ENCODE results near the gene LDAH.

The LDAH gene

DNA sequence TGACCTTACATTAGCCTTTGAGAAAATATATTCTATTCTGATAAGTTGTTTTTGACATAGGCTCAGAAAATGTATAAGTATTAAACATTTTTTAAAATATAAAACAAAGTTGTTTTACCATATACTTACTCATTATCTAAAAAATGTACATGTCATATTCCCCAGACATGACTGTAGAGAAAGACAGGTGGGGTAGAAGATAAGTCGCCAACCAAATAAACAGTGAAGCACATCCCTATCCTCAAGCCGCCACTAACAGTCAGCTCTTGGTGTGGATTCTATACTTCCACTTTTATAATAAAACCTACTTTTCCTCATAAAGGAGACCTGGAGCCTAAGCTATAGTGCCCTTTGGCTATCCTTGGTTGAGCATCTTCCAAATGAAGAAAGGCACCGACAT lies 129.6 kb downstream of the LDAH start:
- Histone ChIP-seq H3K9ac (ENCODE audit: low read depth, low read length) (no peak overlapping the region), H3K4me1 (ENCODE audit: control insufficient read depth, insufficient read depth, low read length) (no peaks in the 10 kb centered on the region), H3K4me3 (ENCODE audit: low read length) (no peak overlapping the region), H3K4me2 (ENCODE audit: low read length) (no peak overlapping the region), H3K36me3 (ENCODE audit: insufficient read depth, low read length) (peaks cover 3% of the 10 kb centered on the region), H3K27me3 (ENCODE audit: control insufficient read depth, insufficient read depth, low read length) (no peaks in the 10 kb centered on the region), H3K9me3 (replicated peaks; ENCODE audit: low read length) (no peaks in the 10 kb centered on the region)

DNA sequence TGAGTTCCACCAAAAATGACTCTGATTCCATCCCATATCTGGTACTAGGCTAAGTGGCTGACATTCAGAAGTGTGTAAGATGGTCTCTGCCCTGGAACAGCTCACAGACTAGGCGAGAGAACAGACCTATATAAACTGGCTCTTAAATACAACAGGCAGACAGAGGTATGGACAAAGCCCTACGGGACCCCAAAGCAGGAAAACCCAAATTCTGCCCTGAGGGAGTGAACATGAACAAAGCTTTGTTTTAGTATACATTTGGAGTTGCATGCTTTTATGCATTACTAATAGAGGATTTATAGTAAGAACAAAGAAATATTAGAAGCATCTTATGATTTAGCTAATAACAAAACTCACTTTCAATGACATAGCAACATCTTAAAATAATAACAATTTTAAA lies 130.8 kb downstream of the LDAH start:
- no peak overlapping the region for H3K9ac ChIP-seq (ENCODE audit: low read depth, low read length)
- H3K4me2 ChIP-seq (ENCODE audit: low read length): no peak overlapping the region
- no peaks in the 10 kb centered on the region for H3K36me3 ChIP-seq (ENCODE audit: insufficient read depth, low read length)
- H3K27me3 ChIP-seq (ENCODE audit: control insufficient read depth, insufficient read depth, low read length): no peaks in the 10 kb centered on the region
- H3K4me3 ChIP-seq (ENCODE audit: low read length): no peak overlapping the region
- H3K9me3 ChIP-seq (replicated peaks; ENCODE audit: low read length): no peaks in the 10 kb centered on the region
- no peaks in the 10 kb centered on the region for H3K4me1 ChIP-seq (ENCODE audit: control insufficient read depth, insufficient read depth, low read length)

DNA sequence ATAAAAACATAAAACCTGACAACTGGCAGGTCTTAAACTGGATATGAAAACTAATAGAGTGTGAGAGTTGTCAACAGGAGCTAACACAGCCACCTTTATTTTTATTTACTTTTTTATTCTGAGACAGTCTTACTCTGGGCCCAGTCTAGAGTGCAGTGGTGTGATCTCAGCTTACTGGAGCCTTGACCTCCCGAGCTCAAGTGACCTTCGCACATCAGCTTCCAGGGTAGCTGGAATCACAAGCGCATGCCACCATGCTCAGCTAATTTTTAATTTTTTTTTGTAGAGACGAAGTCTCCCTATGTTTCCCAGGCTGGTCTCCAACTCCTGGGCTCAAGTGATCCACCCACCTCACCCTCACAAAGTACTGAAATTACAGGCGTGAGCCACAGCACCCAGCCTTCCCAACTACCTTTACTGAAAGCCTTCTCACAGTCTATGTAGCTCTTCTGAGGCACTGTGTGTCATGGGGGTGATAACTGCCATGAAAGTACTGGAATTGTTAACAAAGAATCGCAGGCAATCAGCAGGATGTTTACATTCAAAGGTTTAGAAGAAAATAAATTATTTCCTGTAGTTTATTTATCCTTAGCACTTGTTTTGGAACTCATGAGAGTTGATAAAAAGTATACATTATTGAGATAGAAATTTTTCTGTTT lies 131.7 kb downstream of the LDAH start:
- no peak overlapping the region for H3K9ac ChIP-seq (ENCODE audit: low read depth, low read length)
- no peaks in the 10 kb centered on the region for H3K36me3 ChIP-seq (ENCODE audit: insufficient read depth, low read length)

DNA sequence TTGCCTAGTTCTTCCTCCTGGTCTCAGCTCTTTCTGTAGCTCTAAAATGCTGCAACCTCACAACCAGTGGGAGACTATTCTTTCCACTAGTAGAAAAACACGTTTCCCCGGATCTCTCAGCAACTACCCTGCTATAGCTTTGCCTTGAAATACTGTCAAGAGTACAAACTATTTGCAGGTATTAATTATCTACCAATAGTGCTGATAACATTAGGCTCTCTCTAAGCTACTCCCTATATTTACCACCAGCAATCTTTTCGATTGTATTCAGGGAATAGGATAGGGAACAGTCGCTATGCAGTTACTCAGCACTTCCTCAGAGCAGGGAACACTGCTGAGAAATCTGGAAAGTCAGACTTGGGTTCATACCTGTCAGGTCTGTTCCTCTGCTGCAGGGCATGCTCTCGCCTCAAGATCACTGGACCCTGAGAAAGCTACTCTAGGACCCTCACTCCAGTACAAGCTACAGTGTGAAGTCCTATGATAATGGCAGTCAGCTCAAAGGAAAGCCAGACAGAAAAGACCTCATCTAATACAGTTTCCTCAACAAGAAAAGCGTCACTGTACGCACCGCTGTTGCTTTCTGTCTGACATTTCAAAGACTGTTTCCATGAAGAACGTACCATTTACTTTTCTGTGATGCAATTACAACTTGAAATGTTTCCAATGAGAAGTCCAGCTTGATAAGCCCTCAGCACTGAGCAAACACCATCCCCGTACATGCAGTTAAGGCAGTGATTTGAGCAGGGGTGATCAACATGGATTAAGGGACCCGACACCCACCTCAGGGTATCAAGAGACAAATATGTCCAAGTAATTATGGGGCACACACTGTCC lies 133.3 kb downstream of the LDAH start:
- Histone ChIP-seq H3K4me1 (ENCODE audit: control insufficient read depth, insufficient read depth, low read length) (no peaks in the 10 kb centered on the region), H3K36me3 (ENCODE audit: insufficient read depth, low read length) (no peaks in the 10 kb centered on the region), H3K27me3 (ENCODE audit: control insufficient read depth, insufficient read depth, low read length) (no peaks in the 10 kb centered on the region), H3K4me3 (ENCODE audit: low read length) (no peak overlapping the region), H3K9ac (ENCODE audit: low read depth, low read length) (no peak overlapping the region), H3K4me2 (ENCODE audit: low read length) (no peak overlapping the region), H3K9me3 (replicated peaks; ENCODE audit: low read length) (no peaks in the 10 kb centered on the region)

More for the DNA sequence above, 131.7 kb downstream of the LDAH start:
- Histone ChIP-seq H3K9me3 (replicated peaks; ENCODE audit: low read length) (no peaks in the 10 kb centered on the region), H3K4me3 (ENCODE audit: low read length) (no peak overlapping the region), H3K4me1 (ENCODE audit: control insufficient read depth, insufficient read depth, low read length) (no peaks in the 10 kb centered on the region), H3K27me3 (ENCODE audit: control insufficient read depth, insufficient read depth, low read length) (no peaks in the 10 kb centered on the region), H3K4me2 (ENCODE audit: low read length) (no peak overlapping the region)

DNA sequence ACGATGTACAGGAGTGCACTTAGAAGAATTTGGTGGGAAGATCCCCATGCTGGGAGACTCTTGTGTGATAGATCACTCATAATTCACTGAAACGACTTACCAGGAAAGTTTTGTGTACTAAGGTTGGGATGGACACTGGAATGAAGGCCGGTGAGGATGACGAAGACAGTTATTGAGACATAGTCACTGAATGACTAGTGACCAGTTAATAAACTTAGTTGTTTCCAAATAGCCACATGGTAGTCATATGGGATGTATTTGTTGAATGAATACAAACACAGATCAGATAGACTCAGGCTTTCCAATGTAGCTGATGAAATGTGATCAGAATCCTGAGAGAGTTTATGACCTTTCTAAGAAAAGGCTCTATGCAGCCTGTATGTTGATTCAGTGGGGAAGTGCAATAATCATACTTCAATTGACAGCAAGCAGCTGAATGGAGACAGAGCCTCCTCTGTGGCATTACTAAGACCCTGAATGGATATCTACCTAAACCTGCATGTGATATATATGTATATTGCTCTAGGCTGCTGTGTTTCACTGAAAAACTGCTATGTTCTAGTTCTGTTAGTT lies 135.6 kb downstream of the LDAH start:
- Histone ChIP-seq H3K4me1 (ENCODE audit: control insufficient read depth, insufficient read depth, low read length) (no peaks in the 10 kb centered on the region), H3K9me3 (replicated peaks; ENCODE audit: low read length) (no peaks in the 10 kb centered on the region), H3K4me3 (ENCODE audit: low read length) (no peak overlapping the region), H3K36me3 (ENCODE audit: insufficient read depth, low read length) (no peaks in the 10 kb centered on the region), H3K9ac (ENCODE audit: low read depth, low read length) (no peak overlapping the region), H3K4me2 (ENCODE audit: low read length) (no peak overlapping the region), H3K27me3 (ENCODE audit: control insufficient read depth, insufficient read depth, low read length) (no peaks in the 10 kb centered on the region)

DNA sequence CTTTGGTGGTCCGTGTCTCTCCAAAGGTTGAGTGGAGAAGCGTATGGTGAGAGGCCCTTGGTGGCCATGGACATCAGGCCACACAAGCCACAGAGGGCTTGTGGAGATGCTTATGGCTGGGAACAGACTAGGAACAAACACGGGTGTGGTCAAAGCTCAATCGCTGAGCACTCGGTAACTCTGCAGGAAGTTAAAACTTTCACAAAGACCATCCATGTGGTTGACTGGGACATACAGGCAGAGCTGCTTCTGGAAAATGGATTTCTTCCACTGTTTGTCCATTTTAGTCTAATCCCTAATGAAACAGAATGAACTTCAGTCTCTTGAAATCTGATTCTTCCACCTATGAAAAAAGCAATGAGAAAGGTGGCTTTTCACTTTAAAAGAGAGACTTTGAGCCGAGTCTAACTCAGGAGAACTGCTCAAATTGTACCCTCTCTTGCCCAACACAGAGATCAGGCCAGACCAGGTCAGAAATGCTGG lies 138.3 kb downstream of the LDAH start:
- Histone ChIP-seq H3K4me3 (ENCODE audit: low read length) (no peak overlapping the region), H3K9me3 (replicated peaks; ENCODE audit: low read length) (no peaks in the 10 kb centered on the region), H3K9ac (ENCODE audit: low read depth, low read length) (no peak overlapping the region), H3K36me3 (ENCODE audit: insufficient read depth, low read length) (no peaks in the 10 kb centered on the region), H3K27me3 (ENCODE audit: control insufficient read depth, insufficient read depth, low read length) (no peaks in the 10 kb centered on the region), H3K4me1 (ENCODE audit: control insufficient read depth, insufficient read depth, low read length) (no peaks in the 10 kb centered on the region), H3K4me2 (ENCODE audit: low read length) (no peak overlapping the region)

DNA sequence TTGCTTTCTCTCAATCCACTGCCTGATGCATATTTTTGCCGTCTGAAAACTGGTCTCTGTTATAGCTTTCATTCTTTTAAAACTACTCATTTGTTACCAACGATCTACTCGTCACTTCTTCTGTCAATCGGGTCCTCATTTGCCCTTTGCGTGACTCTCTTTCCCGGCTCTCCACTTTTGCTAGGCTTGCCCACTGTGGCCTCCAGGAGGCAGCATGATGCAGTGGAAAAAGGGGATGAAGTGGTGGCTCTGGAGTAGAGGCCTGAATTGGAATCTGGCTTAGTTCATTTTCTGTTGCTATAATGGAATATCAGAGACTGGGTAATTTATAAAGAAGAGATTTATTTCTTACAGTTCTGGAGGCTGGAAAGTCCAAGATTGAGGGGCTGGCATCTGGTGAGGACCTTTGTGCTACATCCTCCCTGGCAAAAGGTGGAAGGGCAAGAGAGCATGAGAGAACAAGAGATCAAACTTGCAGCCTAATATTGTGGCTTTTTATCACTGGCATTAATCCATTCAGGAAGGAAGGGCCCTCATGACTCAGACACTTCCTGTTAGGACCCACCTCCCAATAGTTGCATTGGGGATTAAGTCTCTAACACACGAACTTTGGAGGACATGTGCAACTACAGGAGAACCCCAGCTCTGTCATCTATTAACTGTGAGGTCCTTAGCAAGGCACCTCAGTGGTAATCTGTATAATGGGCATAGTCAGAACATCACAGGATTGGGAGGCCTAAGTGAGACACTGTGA lies 140.6 kb downstream of the LDAH start:
- H3K27me3 ChIP-seq (ENCODE audit: control insufficient read depth, insufficient read depth, low read length): no peaks in the 10 kb centered on the region
- H3K4me1 ChIP-seq (ENCODE audit: control insufficient read depth, insufficient read depth, low read length): no peaks in the 10 kb centered on the region
- H3K4me2 ChIP-seq (ENCODE audit: low read length): no peak overlapping the region
- H3K4me3 ChIP-seq (ENCODE audit: low read length): no peak overlapping the region
- no peaks in the 10 kb centered on the region for H3K36me3 ChIP-seq (ENCODE audit: insufficient read depth, low read length)
- no peak overlapping the region for H3K9ac ChIP-seq (ENCODE audit: low read depth, low read length)
- no peaks in the 10 kb centered on the region for H3K9me3 ChIP-seq (replicated peaks; ENCODE audit: low read length)

DNA sequence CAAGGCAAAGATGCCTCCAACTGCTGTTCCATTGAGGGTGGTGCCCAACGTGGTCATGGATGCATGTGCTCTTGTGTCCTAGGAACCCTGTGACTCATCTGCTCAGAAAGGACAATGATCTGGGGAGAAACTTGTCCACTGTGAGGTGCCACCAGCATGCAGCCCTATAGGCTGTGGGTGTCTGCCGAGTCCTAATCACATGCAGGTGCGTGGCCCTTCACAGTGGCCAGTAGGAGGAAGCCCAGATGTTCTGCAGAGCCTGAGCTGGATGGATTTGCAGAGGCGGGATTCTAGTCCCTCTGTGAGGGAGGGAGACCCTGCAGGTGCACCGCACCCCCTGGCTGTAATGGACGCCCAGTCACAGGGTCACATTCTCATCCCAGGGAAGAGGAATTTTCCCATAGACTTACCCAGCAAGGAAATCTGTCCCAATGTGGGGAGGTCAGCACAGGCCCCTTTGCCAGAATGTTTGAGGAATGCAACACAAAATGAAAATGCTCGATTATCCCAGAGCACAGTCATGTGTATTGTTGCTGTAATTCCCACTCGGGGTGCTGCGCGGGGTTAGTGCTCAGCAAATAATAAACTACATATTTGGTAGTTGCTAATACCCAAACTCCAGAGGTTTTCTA lies 142.0 kb downstream of the LDAH start:
- Histone ChIP-seq H3K9me3 (replicated peaks; ENCODE audit: low read length) (no peaks in the 10 kb centered on the region), H3K4me1 (ENCODE audit: control insufficient read depth, insufficient read depth, low read length) (no peaks in the 10 kb centered on the region), H3K4me3 (ENCODE audit: low read length) (no peak overlapping the region), H3K4me2 (ENCODE audit: low read length) (no peak overlapping the region), H3K36me3 (ENCODE audit: insufficient read depth, low read length) (no peaks in the 10 kb centered on the region), H3K9ac (ENCODE audit: low read depth, low read length) (no peak overlapping the region), H3K27me3 (ENCODE audit: control insufficient read depth, insufficient read depth, low read length) (no peaks in the 10 kb centered on the region)

DNA sequence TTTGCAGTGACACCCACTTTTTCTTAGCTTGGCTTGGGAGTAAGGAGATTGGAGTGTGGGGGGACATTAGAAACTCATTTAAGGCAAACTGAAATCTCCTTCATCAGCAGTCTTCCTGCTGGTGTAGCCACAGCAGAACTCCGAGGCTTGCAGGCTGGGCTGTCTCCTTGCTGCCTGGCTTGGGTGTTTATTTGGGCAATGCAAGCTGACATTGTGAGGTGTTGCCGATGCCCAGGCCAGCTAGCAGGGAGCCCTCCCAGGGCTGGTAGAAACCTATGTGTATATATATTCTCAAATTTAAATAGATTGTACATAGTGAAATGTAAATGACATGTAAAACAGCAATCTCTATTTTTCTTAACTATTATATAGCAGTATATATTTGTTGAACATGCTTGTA lies 144.1 kb downstream of the LDAH start:
- peaks cover 2% of the 10 kb centered on the region for H3K27me3 ChIP-seq (ENCODE audit: control insufficient read depth, insufficient read depth, low read length)
- no peaks in the 10 kb centered on the region for H3K36me3 ChIP-seq (ENCODE audit: insufficient read depth, low read length)
- H3K4me3 ChIP-seq (ENCODE audit: low read length): no peak overlapping the region
- H3K9ac ChIP-seq (ENCODE audit: low read depth, low read length): no peak overlapping the region
- no peak overlapping the region for H3K4me2 ChIP-seq (ENCODE audit: low read length)
- peaks cover 11% of the 10 kb centered on the region for H3K4me1 ChIP-seq (ENCODE audit: control insufficient read depth, insufficient read depth, low read length)
- no peaks in the 10 kb centered on the region for H3K9me3 ChIP-seq (replicated peaks; ENCODE audit: low read length)

DNA sequence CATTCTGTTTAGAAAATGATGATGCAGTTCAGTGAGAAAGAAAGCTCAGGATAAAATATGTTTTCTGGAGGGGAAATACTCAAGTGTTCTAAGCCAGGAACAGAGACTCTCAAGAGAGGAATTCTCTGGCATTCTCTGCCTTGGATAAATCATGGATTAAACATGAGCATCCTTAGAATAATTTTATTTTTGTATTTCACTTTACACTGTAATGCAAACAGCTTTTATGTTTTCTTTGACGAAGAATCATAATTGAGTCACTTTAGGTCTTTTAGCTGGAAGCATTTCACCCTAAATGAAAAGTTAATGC lies 144.9 kb downstream of the LDAH start:
- Histone ChIP-seq H3K9ac (ENCODE audit: low read depth, low read length) (no peak overlapping the region), H3K4me3 (ENCODE audit: low read length) (no peak overlapping the region), H3K9me3 (replicated peaks; ENCODE audit: low read length) (no peaks in the 10 kb centered on the region), H3K4me2 (ENCODE audit: low read length) (no peak overlapping the region), H3K4me1 (ENCODE audit: control insufficient read depth, insufficient read depth, low read length) (peaks cover 11% of the 10 kb centered on the region), H3K27me3 (ENCODE audit: control insufficient read depth, insufficient read depth, low read length) (peaks cover 9% of the 10 kb centered on the region), H3K36me3 (ENCODE audit: insufficient read depth, low read length) (no peaks in the 10 kb centered on the region)

Measured in skeletal muscle satellite cell (primary cell).